Astrocyte (in vitro differentiated cells and primary cell): ENCODE measurements around the gene FAM184B. TPM values are rescaled to one million over a fixed set of nuclear protein-coding genes. Genes with fewer than 3 reads are reported as not detected.

Source experiments
- DNase-seq: peaks from one replicate; pipeline ENCODE4 v3.0.0-alpha.2; 2010; ENCODE audit warnings: low read depth
- FAIRE-seq: peaks from 2 replicates; lab custom pipeline; 2011; peaks lifted over from hg19 to GRCh38; lab: Jason Lieb, UNC
- H2AFZ ChIP-seq: 2 replicates; pipeline ENCODE4 v1.6.0; 2012; ENCODE audit warnings: low read depth, low read length, inconsistent platforms
- H3K27ac ChIP-seq: 2 replicates; pipeline ENCODE4 v1.5.1; 2011; ENCODE audit warnings: low read depth, low read length, inconsistent platforms
- H3K27me3 ChIP-seq: 2 replicates; pipeline ENCODE4 v1.6.0; 2011; ENCODE audit warnings: low read length, inconsistent platforms; ENCODE audit not compliant: insufficient read depth
- H3K36me3 ChIP-seq: 2 replicates; pipeline ENCODE4 v1.5.1; 2011; ENCODE audit warnings: low read length, inconsistent platforms; ENCODE audit not compliant: insufficient read depth
- H3K4me1 ChIP-seq: 2 replicates; pipeline ENCODE4 v1.5.1; 2011; ENCODE audit warnings: low read length, inconsistent platforms; ENCODE audit not compliant: insufficient read depth
- H3K4me2 ChIP-seq: 2 replicates; pipeline ENCODE4 v1.6.0; 2012; ENCODE audit warnings: low read length, inconsistent platforms
- H3K4me3 ChIP-seq: 2 replicates; pipeline ENCODE4 v1.5.1; 2011; ENCODE audit warnings: low read depth, mild to moderate bottlenecking, low read length, inconsistent platforms; ENCODE audit not compliant: insufficient read depth
- H3K79me2 ChIP-seq: 2 replicates; pipeline ENCODE4 v1.6.0; 2012; ENCODE audit warnings: mild to moderate bottlenecking, low read length, inconsistent platforms; ENCODE audit not compliant: insufficient read depth
- H3K9ac ChIP-seq: 2 replicates; pipeline ENCODE4 v1.6.0; 2012; ENCODE audit warnings: mild to moderate bottlenecking, low read length, inconsistent platforms
- H3K9me3 ChIP-seq: 2 replicates; pipeline ENCODE4 v1.5.1; 2012; ENCODE audit warnings: low read depth, mild to moderate bottlenecking, low read length, inconsistent platforms; ENCODE audit not compliant: insufficient read depth
- H4K20me1 ChIP-seq: 2 replicates; pipeline ENCODE4 v1.6.0; 2012; ENCODE audit warnings: low read length, inconsistent platforms; ENCODE audit not compliant: insufficient read depth
- H3K27ac Mint-ChIP-seq: one replicate; pipeline ENCODE4 v1.8.0; 2021; ENCODE audit warnings: mild to moderate bottlenecking, mixed read lengths; ENCODE audit not compliant: unreplicated experiment
- H3K27me3 Mint-ChIP-seq: one replicate; pipeline ENCODE4 v1.8.0; 2021; ENCODE audit warnings: low read depth, mixed read lengths; ENCODE audit not compliant: unreplicated experiment
- H3K36me3 Mint-ChIP-seq: one replicate; pipeline ENCODE4 v1.8.0; 2021; ENCODE audit warnings: low read depth, mixed read lengths; ENCODE audit not compliant: unreplicated experiment
- H3K4me1 Mint-ChIP-seq: one replicate; pipeline ENCODE4 v1.8.0; 2021; ENCODE audit warnings: low read depth, mixed read lengths; ENCODE audit not compliant: unreplicated experiment
- H3K4me3 Mint-ChIP-seq: one replicate; pipeline ENCODE4 v1.8.0; 2021; ENCODE audit warnings: mild to moderate bottlenecking, moderate library complexity, mixed read lengths; ENCODE audit not compliant: unreplicated experiment
- H3K9me3 Mint-ChIP-seq: one replicate; pipeline ENCODE4 v1.8.0; 2021; ENCODE audit warnings: mild to moderate bottlenecking, mixed read lengths; ENCODE audit not compliant: unreplicated experiment
- CTCF ChIP-seq: IDR thresholded peaks from 2 replicates; pipeline ENCODE4 v1.5.1; 2011; ENCODE audit warnings: low read depth, mild to moderate bottlenecking, inconsistent platforms, low read length, moderate library complexity; ENCODE audit not compliant: insufficient read depth
- EZH2 ChIP-seq: IDR thresholded peaks from 2 replicates; pipeline ENCODE4 v1.6.1; 2012; ENCODE audit warnings: mild to moderate bottlenecking, low read length, inconsistent platforms; ENCODE audit not compliant: insufficient read depth
- total RNA-seq: library from RNA; stranded (reverse); gene quantifications from 2 replicates; pipeline ENCODE4 v1.2.1, GENCODE V29; 2021

Gene FAM184B
- total RNA-seq, 1 donor from 2014 or later: 0.54 TPM

GRCh38 chr4:17623451-17624001, 157.9 kb downstream of the FAM184B start:
- no peak overlapping the region for H3K27ac ChIP-seq
- H3K4me3 ChIP-seq: no peak overlapping the region
- no peak overlapping the region for H2AFZ ChIP-seq
- no peak overlapping the region for H3K4me2 ChIP-seq
- H3K9me3 Mint-ChIP-seq: no peaks in the 10 kb centered on the region
- H3K4me3 Mint-ChIP-seq: no peak overlapping the region
- TF ChIP-seq CTCF (no peak), EZH2 (no peak)
- H3K36me3 Mint-ChIP-seq: peaks cover 33% of the 10 kb centered on the region
- no peaks in the 10 kb centered on the region for H3K27me3 Mint-ChIP-seq
- peaks cover 70% of the 10 kb centered on the region for H3K36me3 ChIP-seq
- peaks cover 7% of the 10 kb centered on the region for H3K4me1 Mint-ChIP-seq
- H3K79me2 ChIP-seq: peaks cover 52% of the 10 kb centered on the region
- H4K20me1 ChIP-seq: peaks cover 63% of the 10 kb centered on the region
- DNase-seq (peak; percentile 30), FAIRE-seq (no peak)
- peaks cover 7% of the 10 kb centered on the region for H3K4me1 ChIP-seq
- H3K27me3 ChIP-seq: no peaks in the 10 kb centered on the region
- no peak overlapping the region for H3K27ac Mint-ChIP-seq
- no peaks in the 10 kb centered on the region for H3K9me3 ChIP-seq
- H3K9ac ChIP-seq: no peak overlapping the region

- no peak overlapping the region for H2AFZ ChIP-seq
- Mint-ChIP-seq H3K27ac (peak overlapping the region; percentile 60), H3K27me3 (no peaks in the 10 kb centered on the region), H3K4me3 (no peak overlapping the region), H3K4me1 (peaks cover 25% of the 10 kb centered on the region), H3K36me3 (peaks cover 13% of the 10 kb centered on the region), H3K9me3 (no peaks in the 10 kb centered on the region)
- H3K4me3 ChIP-seq: no peak overlapping the region
- peaks cover 18% of the 10 kb centered on the region for H3K4me1 ChIP-seq
- FAIRE-seq: no peak
- H3K36me3 ChIP-seq: peaks cover 38% of the 10 kb centered on the region
- H3K9ac ChIP-seq: peak overlapping the region; percentile 8
- H3K79me2 ChIP-seq: peaks cover 79% of the 10 kb centered on the region
- no peak for DNase-seq
- H3K9me3 ChIP-seq: no peaks in the 10 kb centered on the region
- peaks cover 76% of the 10 kb centered on the region for H4K20me1 ChIP-seq
- peak overlapping the region; percentile 29 for H3K4me2 ChIP-seq
- H3K27me3 ChIP-seq: no peaks in the 10 kb centered on the region
- TF ChIP-seq CTCF (no peak), EZH2 (no peak)
- H3K27ac ChIP-seq: no peak overlapping the region
Measured at GRCh38 chr4:17619416-17620105, 161.9 kb downstream of the FAM184B start.

GRCh38 chr4:17618926-17619325, 162.5 kb downstream of the FAM184B start:
- no peaks in the 10 kb centered on the region for H3K27me3 ChIP-seq
- H3K4me2 ChIP-seq: peak overlapping the region; percentile 29
- no peaks in the 10 kb centered on the region for H3K27me3 Mint-ChIP-seq
- no peak overlapping the region for H3K4me3 Mint-ChIP-seq
- no peak overlapping the region for H2AFZ ChIP-seq
- H3K4me1 ChIP-seq: peaks cover 18% of the 10 kb centered on the region
- peaks cover 69% of the 10 kb centered on the region for H4K20me1 ChIP-seq
- H3K4me1 Mint-ChIP-seq: peaks cover 25% of the 10 kb centered on the region
- H3K4me3 ChIP-seq: no peak overlapping the region
- H3K36me3 ChIP-seq: peaks cover 33% of the 10 kb centered on the region
- H3K9ac ChIP-seq: peak overlapping the region; percentile 8
- H3K27ac Mint-ChIP-seq: peak overlapping the region; percentile 8
- FAIRE-seq (no peak), DNase-seq (no peak)
- TF ChIP-seq EZH2 (no peak), CTCF (no peak)
- peaks cover 77% of the 10 kb centered on the region for H3K79me2 ChIP-seq
- H3K9me3 Mint-ChIP-seq: no peaks in the 10 kb centered on the region
- H3K27ac ChIP-seq: peak overlapping the region; percentile 14
- H3K36me3 Mint-ChIP-seq: peaks cover 9% of the 10 kb centered on the region
- no peaks in the 10 kb centered on the region for H3K9me3 ChIP-seq
